Measurements from ENCODE around the gene SPPL2C.

The SPPL2C gene

GRCh38 chr17:45883063-45883462 lies 38.4 kb downstream of the SPPL2C start:
- no peak for DNase-seq (ENCODE audit: low read depth)

GRCh38 chr17:45886852-45887251 lies 42.2 kb downstream of the SPPL2C start:
- DNase-seq (ENCODE audit: low read depth), result no peak

- no peak for DNase-seq (ENCODE audit: low read depth)
Measured at GRCh38 chr17:45888392-45888791, 43.7 kb downstream of the SPPL2C start.

GRCh38 chr17:45889579-45889978 lies 44.9 kb downstream of the SPPL2C start:
- no peak for DNase-seq (ENCODE audit: low read depth)

DNA sequence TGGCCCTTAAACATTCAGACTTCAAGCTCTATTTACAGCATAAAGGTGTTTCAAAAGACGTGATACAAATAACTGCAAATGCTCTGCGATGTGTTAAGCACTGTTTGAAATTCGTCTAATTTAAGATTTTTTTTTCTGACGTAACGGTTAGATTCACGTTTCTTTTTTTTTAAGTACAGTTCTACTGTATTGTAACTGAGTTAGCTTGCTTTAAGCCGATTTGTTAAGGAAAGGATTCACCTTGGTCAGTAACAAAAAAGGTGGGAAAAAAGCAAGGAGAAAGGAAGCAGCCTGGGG lies 49.0 kb downstream of the SPPL2C start:
- DNase-seq (ENCODE audit: low read depth), result no peak

GRCh38 chr17:45894022-45894784 lies 49.5 kb downstream of the SPPL2C start, which contains the start of gene MAPT:
TSS of gene MAPT (plus strand) at chr17:45894554. CDS start at chr17:45962338, 67,784 bp downstream.
- DNase-seq (ENCODE audit: low read depth), result peak; percentile 86

GRCh38 chr17:45895304-45895968 lies 50.8 kb downstream of the SPPL2C start:
- no peak for DNase-seq (ENCODE audit: low read depth)

- no peak for DNase-seq (ENCODE audit: low read depth)
Measured at GRCh38 chr17:45895969-45896785, 51.5 kb downstream of the SPPL2C start.

Data from fibroblast of the conjunctiva (primary cell).